ENCODE data around the gene SORBS1. TPM values are rescaled to one million over a fixed set of nuclear protein-coding genes. Genes with fewer than 3 reads are reported as not detected.

SORBS1 gene
- total and polyA plus RNA-seq, 2 of the 13 experiments (the other 11 are each of a cell fraction or from before 2014, with no cell fraction given), result 16.8 to 39.8 TPM

- 0 out of 2 replicates have a peak, but pooled peaks have one; percentile 13 for TF ChIP-seq MNT (IDR thresholded peaks at IDR 0.05)
- no peak for TF ChIP-seq ZSCAN12 (CRISPR knock-in tag; IDR thresholded peaks at IDR 0.05)
- 0 out of 2 replicates have a peak, but pooled peaks have one; percentile 31 for TF ChIP-seq RAD21 (CRISPR knock-in tag; IDR thresholded peaks at IDR 0.05)
- TF ChIP-seq EEA1 (CRISPR knock-in tag; IDR thresholded peaks at IDR 0.05; ENCODE audit: borderline replicate concordance), result no peak
- no peak for TF ChIP-seq ZNF670 (CRISPR knock-in tag; IDR thresholded peaks at IDR 0.05; ENCODE audit: borderline replicate concordance)
- TF ChIP-seq ZFP90 (CRISPR knock-in tag; IDR thresholded peaks at IDR 0.05; ENCODE audit: borderline replicate concordance), result no peak
- TF ChIP-seq ZNF225 (CRISPR knock-in tag; IDR thresholded peaks at IDR 0.05), result no peak
- no peak for TF ChIP-seq NR1H2 (CRISPR knock-in tag; IDR thresholded peaks at IDR 0.05; ENCODE audit: borderline replicate concordance, low read depth)
- no peak for TF ChIP-seq CSRNP1 (CRISPR knock-in tag; IDR thresholded peaks at IDR 0.05)
- peak; percentile 48 for TF ChIP-seq ASH2L (IDR thresholded peaks at IDR 0.05; ENCODE audit: insufficient read length, low read depth, low read length)
- no peak for TF ChIP-seq PLSCR1 (CRISPR knock-in tag; IDR thresholded peaks at IDR 0.05; ENCODE audit: borderline replicate concordance)
- TF ChIP-seq ZNF224 (CRISPR knock-in tag; IDR thresholded peaks at IDR 0.05), result no peak
- TF ChIP-seq FOSL2 (CRISPR knock-in tag; IDR thresholded peaks at IDR 0.05), result peak; percentile 88
- peak; percentile 100 for TF ChIP-seq TEAD3 (CRISPR knock-in tag; optimal IDR thresholded peaks at IDR 0.05; ENCODE audit: borderline replicate concordance)
- TF ChIP-seq MYC (CRISPR knock-in tag; IDR thresholded peaks at IDR 0.05; ENCODE audit: borderline replicate concordance), result no peak
- peak; percentile 69 for TF ChIP-seq HNF1A (IDR thresholded peaks at IDR 0.05; ENCODE audit: low read depth)
- peak; percentile 79; the same call in 1 of the 2 replicates for TF ChIP-seq HNF1A (CRISPR knock-in tag; IDR thresholded peaks at IDR 0.05; ENCODE audit: borderline replicate concordance)
- no peak for TF ChIP-seq HOXA7 (CRISPR knock-in tag; IDR thresholded peaks at IDR 0.05)
- TF ChIP-seq ZNF101 (CRISPR knock-in tag; IDR thresholded peaks at IDR 0.05; ENCODE audit: borderline replicate concordance, low read depth), result no peak
Observed at GRCh38 chr10:95346715-95347401, 214.3 kb downstream of the SORBS1 start (continued).
